Measurements from ENCODE around the gene HOXA4.

HOXA4 gene

DNA sequence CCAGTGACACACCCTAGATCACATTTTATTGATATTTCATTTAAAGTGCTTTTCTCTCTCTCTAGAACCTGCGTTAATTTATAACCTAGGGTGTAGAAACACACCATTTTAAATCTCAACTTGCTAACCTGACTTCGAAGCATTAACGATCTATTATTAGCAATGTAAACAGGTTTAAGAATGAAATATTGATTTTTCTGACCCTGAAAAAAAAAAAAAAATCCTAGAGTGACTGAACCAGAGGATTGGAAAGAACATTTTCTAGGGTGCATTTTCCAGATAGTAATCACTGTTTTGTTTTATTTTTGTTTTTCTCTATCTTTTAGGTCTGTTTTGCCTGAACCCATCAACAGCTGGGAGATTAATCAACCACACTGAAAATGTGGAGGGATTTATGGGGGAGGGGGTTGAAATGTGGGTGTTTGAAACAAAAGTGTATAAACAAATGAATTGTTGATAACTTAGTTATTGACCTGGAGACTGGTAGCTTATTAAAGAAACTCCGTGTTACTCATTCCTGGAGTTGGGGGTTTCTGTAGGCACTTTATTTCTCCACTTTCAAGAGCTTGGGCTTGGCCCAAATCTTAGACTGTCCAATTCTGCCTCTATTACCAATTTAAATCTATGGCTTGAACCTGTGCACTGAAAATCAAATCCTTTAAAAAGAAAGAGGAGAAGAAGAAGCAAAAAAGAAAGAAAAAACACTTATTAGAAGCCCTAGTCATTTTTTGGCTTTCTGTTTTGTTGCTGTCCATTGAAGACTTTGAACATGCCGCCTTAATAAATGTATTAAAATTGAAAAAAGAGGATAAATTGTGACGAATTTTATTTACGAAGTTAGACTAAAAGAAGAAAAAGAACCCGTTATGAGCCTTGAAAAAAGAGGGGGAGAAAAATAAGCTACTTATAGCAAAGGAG, 30.8 kb downstream of the HOXA4 start:
- no peak for DNase-seq (ENCODE audit: low read depth)
- H3K4me3 ChIP-seq (ENCODE audit: low read length): peak overlapping the region; percentile 93; the same call in 1 of the 2 replicates
- TF ChIP-seq, protein P1, sequence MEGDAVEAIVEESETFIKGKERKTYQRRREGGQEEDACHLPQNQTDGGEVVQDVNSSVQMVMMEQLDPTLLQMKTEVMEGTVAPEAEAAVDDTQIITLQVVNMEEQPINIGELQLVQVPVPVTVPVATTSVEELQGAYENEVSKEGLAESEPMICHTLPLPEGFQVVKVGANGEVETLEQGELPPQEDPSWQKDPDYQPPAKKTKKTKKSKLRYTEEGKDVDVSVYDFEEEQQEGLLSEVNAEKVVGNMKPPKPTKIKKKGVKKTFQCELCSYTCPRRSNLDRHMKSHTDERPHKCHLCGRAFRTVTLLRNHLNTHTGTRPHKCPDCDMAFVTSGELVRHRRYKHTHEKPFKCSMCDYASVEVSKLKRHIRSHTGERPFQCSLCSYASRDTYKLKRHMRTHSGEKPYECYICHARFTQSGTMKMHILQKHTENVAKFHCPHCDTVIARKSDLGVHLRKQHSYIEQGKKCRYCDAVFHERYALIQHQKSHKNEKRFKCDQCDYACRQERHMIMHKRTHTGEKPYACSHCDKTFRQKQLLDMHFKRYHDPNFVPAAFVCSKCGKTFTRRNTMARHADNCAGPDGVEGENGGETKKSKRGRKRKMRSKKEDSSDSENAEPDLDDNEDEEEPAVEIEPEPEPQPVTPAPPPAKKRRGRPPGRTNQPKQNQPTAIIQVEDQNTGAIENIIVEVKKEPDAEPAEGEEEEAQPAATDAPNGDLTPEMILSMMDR (conservative IDR thresholded peaks at IDR 0.05; ENCODE audit: low read length): no peak

DNA sequence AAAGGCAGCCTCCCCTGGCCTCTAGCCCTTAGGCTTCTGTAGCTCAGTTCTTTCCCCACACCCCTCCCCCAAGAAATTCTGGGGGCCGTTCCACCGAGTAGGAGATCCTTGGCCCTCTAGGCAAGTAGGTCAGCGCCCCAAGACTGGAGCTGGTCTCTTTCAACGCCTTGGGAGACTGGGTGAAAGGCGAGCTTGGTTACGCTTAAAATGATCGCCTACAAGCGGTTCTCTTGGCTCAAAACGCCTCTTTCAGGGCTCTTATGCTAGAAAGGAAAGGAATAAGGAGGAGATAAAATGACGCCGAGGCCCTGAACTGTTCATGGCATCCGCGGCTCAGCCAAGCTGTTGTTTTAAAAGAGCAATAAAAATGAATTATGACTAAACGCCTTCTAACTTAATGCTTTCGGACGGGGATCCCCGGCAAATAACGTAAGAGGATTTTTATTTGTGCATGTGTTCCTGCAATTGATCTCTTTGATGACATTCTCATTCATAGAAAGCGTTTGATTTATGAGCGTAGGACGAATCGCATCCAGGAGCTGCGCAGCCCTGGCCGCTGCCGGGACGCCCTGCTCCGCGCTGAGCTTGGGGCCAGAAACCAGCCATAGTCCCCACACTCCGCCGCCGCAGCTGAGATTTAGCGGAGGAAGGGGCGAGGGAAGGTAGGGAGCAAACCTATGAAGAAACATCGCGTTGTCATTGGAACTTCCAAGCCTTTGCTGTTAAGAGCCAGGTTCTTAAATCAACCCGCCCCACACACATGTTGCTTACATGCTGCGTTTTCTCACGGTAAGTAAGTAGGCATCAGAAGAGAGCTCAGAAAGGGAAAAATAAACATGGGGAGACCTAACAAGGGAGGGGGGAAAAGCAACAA, 31.7 kb downstream of the HOXA4 start:
- H3K4me3 ChIP-seq (ENCODE audit: low read length): peak overlapping the region; percentile 93
- TF ChIP-seq, protein P1 (conservative IDR thresholded peaks at IDR 0.05; ENCODE audit: low read length): no peak
- DNase-seq (ENCODE audit: low read depth): peak; percentile 66

DNA sequence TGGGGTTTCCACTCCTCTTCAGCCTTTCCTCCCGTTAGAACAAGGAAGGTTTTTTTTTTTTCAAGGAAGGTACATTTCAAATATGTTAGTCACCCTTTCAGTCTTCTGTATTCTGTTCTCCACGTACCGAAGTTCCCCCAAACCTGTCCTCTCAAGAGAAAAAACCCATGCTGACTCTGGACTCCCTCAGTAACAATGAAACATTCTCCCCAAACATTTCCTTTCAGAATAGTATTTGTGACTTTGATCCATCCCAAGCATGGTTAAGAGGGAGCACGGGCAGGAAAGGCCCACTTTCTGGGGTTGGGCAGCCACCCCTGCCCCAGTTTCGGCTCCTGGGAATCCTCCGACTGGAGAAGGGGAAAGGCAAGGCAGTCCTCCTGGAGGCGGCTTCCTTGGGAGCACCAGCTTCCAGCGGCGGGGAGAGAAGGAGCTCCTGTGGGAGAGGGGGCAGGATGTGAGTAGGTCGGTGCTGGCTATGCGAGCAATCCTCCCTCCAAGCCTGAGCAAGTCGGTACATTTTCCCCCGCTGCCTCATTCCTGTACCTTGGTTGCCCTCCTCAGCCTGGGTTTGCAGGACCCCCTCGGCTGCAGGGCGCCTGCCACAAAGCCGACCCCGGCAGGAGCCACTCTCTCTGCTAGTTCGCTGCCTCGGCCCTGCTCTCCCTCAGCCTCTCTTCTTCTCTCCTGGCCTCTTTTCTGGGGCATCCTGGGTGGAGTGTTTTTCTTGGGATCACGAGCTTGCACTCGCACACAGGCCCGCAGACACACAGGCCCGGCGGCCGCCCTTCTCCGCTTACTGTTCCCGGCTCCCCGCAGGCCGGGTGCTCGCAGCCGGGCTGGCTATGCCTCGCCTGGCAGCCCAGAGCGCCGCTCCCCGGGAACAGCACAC, 32.6 kb downstream of the HOXA4 start:
- DNase-seq (ENCODE audit: low read depth): no peak
- TF ChIP-seq, protein P1 (conservative IDR thresholded peaks at IDR 0.05; ENCODE audit: low read length): 0 out of 2 replicates have a peak, but pooled peaks have one; percentile 14
- peak overlapping the region; percentile 93 for H3K4me3 ChIP-seq (ENCODE audit: low read length)

DNA sequence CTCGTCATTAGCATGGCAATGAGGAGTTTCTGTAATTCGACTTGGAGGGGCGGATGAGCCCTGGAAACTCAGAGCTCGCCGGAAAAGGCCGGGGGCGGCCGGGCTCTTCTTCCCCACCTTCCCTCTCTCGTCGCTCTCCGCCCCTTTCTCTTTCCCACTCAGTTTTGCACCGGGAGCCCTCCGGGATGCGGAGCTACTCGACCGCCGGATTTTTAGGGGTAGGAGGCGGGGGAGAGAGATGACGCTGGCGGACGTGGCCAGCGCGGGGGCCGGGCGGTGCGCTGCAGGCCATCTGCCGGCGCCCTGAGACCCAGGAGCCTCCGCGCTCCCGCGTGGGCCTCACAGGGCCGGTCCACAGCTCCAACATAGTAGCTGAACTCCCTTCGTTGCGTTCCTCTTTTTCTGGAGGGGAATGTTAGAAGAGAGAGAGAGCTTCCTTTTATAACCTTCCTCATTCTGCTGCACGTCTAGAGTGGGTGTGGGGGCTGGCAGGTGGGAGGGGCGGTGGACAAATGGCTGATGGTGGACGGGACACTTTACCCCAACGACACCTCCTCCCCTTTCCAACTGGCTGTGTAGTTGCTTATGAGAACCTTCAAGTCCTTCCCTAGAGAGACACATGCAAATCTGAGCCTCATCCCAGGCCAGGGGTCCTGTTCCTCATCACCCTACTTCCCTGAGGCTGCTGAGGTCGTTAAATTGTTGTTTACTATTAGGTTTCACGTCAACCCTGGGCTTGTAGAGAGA, 33.6 kb downstream of the HOXA4 start:
- H3K4me3 ChIP-seq (ENCODE audit: low read length): peak overlapping the region; percentile 93
- TF ChIP-seq, protein P1 (conservative IDR thresholded peaks at IDR 0.05; ENCODE audit: low read length): 0 out of 2 replicates have a peak, but pooled peaks have one; percentile 4
- DNase-seq (ENCODE audit: low read depth): peak; percentile 59

DNA sequence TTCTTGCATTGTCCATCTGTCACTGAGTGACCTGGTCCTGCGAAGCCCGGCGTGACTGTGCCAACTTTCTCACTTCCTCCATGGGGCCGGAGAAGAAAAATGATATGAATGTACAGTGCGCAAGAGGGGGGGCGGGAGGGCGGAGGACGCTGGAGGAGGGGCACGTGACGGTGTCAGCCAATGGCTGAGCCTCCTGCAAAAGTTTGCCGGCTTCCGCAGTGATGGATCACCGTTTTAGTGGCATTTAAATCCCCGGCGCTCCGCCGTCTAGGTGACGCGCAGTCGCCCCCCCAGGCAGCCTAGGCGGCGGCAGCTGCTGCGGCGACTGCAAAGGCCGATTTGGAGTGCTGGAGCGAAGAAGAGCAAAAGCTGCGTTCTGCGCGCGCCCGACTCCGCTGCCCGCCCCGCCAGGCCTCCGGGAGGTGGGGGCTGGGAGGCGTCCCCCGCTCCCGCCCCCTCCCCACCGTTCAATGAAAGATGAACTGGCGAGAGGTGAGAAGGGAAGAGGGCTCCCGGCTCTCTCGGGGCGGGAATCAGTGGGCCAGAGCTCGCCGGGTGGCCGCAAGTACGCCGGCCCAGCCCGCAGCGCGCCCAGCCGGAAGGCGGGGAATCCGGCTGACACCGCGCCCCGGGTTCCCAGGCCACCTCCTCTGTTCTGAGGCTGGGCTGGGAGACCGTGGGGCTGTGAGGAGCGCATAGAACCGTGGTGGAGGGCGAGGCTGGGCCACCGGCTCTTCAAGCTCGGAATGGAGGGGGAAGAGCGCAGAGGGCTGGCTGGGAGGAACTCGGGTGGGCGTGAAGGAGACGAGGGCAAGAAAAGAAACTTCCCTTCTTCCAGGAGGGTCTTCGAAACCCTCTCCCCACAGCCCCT, 34.4 kb downstream of the HOXA4 start, which contains the start of gene HOXA1:
Gene HOXA1, minus strand, starts transcription at position 104 of the 871 bp plus-strand sequence. Its CDS starts 88 bp downstream, at position 16.
- TF ChIP-seq, protein P1 (conservative IDR thresholded peaks at IDR 0.05; ENCODE audit: low read length): no peak
- DNase-seq (ENCODE audit: low read depth): peak; percentile 93
- H3K4me3 ChIP-seq (ENCODE audit: low read length): peak within 1 kb of the TSS; percentile 93
